ENCODE results near the gene NECTIN1. TPM values are rescaled to one million over a fixed set of nuclear protein-coding genes. Genes with fewer than 3 reads are reported as not detected.

Gene NECTIN1
- total and polyA plus RNA-seq, 9 donors, result 7.9 to 44.3 (median 28.2) TPM

DNA sequence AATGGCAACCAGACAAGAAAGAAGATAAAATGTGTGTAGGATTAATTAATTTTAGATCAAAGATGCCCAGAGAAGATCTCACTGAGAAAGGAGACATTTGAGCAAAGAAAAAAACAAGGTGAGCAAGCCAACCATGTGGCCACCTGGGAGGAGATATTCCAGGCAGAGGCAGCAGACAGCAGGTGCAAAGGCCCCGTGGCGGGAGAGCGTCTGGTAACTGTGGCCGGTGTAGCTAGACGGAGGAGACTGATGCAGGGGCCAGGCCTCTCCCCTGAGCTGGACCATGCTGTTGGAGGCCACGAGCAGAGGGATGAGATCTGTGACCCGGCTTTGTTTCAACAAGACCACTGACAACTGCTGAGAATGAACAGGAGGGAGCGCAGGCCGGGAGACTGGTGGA, 23.6 kb downstream of the NECTIN1 start:
- Histone ChIP-seq H3K36me3 (ENCODE audit: control insufficient read depth, insufficient read depth, low read length) (peaks cover 2% of the 10 kb centered on the region), H3K27ac (ENCODE audit: low read length) (no peak overlapping the region), H3K4me3 (ENCODE audit: low read length) (no peak overlapping the region), H3K27me3 (ENCODE audit: control insufficient read depth, insufficient read depth, low read length) (peaks cover 3% of the 10 kb centered on the region), H3K9me3 (replicated peaks; ENCODE audit: control insufficient read depth, low read depth, low read length) (no peaks in the 10 kb centered on the region), H3K4me1 (ENCODE audit: control insufficient read depth, insufficient read depth, low read length) (peaks cover 41% of the 10 kb centered on the region)
- no peak for DNase-seq
- 81% methylated on average over 9 of the region's 9 CpGs for WGBS (ENCODE audit: insufficient coverage)

DNA sequence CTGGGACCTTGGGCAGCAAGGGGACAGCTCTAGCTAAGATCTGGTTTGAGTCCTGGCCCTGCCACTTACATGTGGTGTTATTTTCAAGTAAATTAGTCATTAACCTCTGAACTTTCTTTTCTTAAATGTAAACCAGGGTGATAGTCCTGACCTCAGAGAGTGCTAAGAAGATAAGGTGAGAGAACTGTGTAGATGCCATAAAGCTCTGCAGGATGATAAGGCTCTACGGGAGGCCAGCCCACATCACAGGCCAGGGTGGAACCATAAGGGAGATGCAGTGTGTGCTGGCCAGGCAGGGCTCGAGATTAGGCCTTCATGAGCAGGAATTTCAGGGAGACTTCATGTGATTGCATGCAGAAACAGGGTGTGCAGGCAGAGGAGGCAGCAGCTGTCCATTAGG, 24.2 kb downstream of the NECTIN1 start:
- Histone ChIP-seq H3K9me3 (replicated peaks; ENCODE audit: control insufficient read depth, low read depth, low read length) (no peaks in the 10 kb centered on the region), H3K27me3 (ENCODE audit: control insufficient read depth, insufficient read depth, low read length) (peaks cover 2% of the 10 kb centered on the region), H3K27ac (ENCODE audit: low read length) (no peak overlapping the region), H3K4me3 (ENCODE audit: low read length) (no peak overlapping the region), H3K4me1 (ENCODE audit: control insufficient read depth, insufficient read depth, low read length) (peaks cover 42% of the 10 kb centered on the region), H3K36me3 (ENCODE audit: control insufficient read depth, insufficient read depth, low read length) (peaks cover 2% of the 10 kb centered on the region)
- DNase-seq, result no peak
- WGBS (ENCODE audit: insufficient coverage), result 83% methylated on average over 1 of the region's 2 CpGs

DNA sequence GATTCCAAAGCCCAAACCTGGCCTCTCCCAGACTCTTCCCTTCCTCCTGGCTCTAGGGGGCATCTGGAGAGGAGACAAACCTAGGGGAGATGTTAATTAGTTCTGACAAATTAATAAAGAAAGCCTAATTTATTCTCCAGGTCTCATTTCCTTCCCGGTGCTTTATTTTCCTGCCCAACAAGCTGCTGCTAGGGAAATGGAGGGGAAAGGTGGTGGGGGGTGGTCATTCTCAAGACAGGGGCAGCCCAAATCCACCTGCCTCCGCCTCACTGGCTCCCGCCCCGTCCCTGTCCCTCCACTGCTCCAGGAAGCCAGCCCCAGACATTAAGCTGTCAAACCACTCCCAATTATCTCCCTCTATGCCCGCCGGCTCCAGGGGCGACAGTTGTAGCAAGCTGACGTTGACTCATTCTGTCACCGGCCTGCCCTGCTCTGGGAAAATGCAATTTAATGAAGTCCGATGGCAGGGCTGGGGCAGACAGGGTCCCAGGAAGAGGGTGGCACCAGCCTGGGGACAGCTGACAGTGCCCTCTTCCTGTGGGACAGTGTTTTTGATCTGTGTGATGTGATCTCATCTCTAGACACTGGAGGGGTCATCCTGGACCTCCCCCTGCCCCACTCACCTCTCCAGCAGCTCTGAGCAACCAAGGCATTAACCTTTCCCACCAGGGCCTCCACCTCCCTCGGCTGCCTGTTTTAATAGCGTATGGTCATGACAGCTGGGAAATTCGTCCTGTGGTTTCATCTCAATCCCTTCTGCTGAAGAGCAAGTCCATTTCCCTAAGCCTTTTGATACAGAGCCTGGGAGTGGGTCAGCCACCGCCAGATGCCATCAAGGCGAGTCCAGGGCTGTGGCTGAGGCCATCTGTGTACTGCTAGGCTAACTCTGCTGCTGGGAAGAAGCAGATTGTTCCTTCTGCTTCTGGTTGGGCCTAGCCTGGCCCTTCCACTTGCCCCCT, 27.1 kb downstream of the NECTIN1 start:
- Histone ChIP-seq H3K4me1 (ENCODE audit: control insufficient read depth, insufficient read depth, low read length) (peaks cover 48% of the 10 kb centered on the region), H3K27ac (ENCODE audit: low read length) (no peak overlapping the region), H3K9me3 (replicated peaks; ENCODE audit: control insufficient read depth, low read depth, low read length) (no peaks in the 10 kb centered on the region), H3K36me3 (ENCODE audit: control insufficient read depth, insufficient read depth, low read length) (peaks cover 2% of the 10 kb centered on the region), H3K4me3 (ENCODE audit: low read length) (no peak overlapping the region), H3K27me3 (ENCODE audit: control insufficient read depth, insufficient read depth, low read length) (no peaks in the 10 kb centered on the region)
- DNase-seq, result no peak
- WGBS (ENCODE audit: insufficient coverage), result 60% methylated on average over 14 of the region's 15 CpGs

DNA sequence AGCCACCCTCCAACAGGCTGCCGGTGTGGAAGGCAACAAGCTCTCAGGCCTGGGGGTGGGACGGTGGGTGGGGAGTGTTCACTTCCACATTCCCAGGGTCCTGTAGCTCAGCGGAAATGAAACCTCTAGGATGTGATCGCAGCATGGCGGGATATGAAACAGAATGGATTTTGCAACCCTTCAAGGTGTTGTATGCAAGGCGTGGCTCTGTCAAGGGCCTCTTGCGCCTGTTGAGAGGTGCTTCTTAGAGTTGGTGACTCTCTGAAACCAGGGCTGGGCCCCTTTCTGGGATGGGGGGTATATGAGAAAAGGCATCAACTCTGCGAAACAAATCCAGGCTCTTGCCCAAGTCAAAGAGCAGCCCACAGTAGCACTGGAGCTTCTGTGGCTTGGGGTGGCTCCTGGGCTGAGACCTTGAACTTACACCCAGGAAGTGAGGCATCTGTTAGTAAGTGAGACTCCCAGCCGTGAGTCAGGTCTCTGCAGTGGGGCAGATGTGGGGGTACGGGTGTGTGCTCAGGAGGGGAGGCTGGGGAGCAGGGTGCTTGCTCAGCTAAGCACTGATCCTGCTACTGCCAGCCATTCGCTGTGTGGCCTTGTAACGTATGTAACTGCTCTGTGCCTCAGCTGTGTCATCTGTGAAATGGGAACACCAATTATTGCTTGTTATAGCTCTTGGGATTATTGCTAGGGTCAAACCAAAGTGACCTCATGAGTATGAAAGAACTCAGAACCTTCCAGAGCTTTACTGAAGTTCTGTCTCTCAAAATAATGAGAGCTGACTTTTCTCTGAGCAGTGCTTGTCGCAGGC, 28.3 kb downstream of the NECTIN1 start:
- no peak for DNase-seq
- Histone ChIP-seq H3K9me3 (replicated peaks; ENCODE audit: control insufficient read depth, low read depth, low read length) (no peaks in the 10 kb centered on the region), H3K36me3 (ENCODE audit: control insufficient read depth, insufficient read depth, low read length) (peaks cover 2% of the 10 kb centered on the region), H3K27me3 (ENCODE audit: control insufficient read depth, insufficient read depth, low read length) (no peaks in the 10 kb centered on the region), H3K4me3 (ENCODE audit: low read length) (no peak overlapping the region), H3K4me1 (ENCODE audit: control insufficient read depth, insufficient read depth, low read length) (peaks cover 47% of the 10 kb centered on the region), H3K27ac (ENCODE audit: low read length) (no peak overlapping the region)
- 85% methylated on average over 11 of the region's 13 CpGs for WGBS (ENCODE audit: insufficient coverage)

DNA sequence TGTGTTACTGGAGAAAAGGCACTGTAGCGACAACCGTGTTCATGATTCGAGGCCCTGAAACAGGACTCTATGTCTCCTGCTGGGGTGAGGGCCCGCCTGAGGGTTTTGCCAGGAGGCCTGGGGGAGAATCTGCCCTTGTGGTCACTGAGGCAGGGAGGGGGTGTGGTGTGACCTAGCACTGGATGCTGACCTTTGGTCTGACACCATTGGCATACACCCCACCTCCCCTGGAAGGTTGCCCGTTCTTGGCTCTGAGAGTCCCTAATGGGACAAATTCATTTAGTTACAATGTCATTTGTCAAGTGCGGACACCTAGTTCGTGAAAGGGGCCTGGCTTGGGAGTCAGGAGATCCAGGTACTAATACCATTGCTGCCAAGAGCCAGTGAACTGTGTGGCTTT, 29.0 kb downstream of the NECTIN1 start:
- 87% methylated on average over 2 of the region's 7 CpGs for WGBS (ENCODE audit: insufficient coverage)
- Histone ChIP-seq H3K36me3 (ENCODE audit: control insufficient read depth, insufficient read depth, low read length) (peaks cover 2% of the 10 kb centered on the region), H3K27me3 (ENCODE audit: control insufficient read depth, insufficient read depth, low read length) (no peaks in the 10 kb centered on the region), H3K4me1 (ENCODE audit: control insufficient read depth, insufficient read depth, low read length) (peaks cover 47% of the 10 kb centered on the region), H3K9me3 (replicated peaks; ENCODE audit: control insufficient read depth, low read depth, low read length) (no peaks in the 10 kb centered on the region), H3K4me3 (ENCODE audit: low read length) (no peak overlapping the region), H3K27ac (ENCODE audit: low read length) (no peak overlapping the region)
- no peak for DNase-seq

DNA sequence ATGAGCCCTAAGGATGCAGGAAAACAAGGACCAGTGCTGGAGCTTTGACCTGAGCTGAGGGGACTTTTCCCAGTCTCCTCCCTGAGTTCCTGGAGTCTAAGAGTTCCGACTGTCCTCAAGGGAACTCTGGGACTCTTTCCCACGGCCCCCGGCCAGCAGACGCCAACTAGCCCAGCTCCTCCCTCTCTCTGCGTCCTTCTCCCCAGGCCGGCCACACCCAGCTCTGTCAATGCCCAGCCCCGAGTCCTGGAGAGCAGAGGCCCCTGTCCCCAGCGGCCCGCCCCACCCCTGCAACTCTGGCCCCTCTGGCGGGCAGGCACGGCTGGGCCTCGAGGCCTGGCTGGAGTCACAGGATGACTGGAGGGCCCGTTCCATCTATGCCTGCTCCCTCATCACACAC, 29.8 kb downstream of the NECTIN1 start:
- no peaks in the 10 kb centered on the region for H3K27me3 ChIP-seq (ENCODE audit: control insufficient read depth, insufficient read depth, low read length)
- peak overlapping the region; percentile 67 for H3K27ac ChIP-seq (ENCODE audit: low read length)
- H3K4me3 ChIP-seq (ENCODE audit: low read length), result no peak overlapping the region
- H3K9me3 ChIP-seq (replicated peaks; ENCODE audit: control insufficient read depth, low read depth, low read length), result no peaks in the 10 kb centered on the region
- peaks cover 55% of the 10 kb centered on the region for H3K4me1 ChIP-seq (ENCODE audit: control insufficient read depth, insufficient read depth, low read length)
- WGBS (ENCODE audit: insufficient coverage), result 18% methylated on average over 7 of the region's 13 CpGs
- peaks cover 2% of the 10 kb centered on the region for H3K36me3 ChIP-seq (ENCODE audit: control insufficient read depth, insufficient read depth, low read length)
- peak; percentile 78 for DNase-seq

DNA sequence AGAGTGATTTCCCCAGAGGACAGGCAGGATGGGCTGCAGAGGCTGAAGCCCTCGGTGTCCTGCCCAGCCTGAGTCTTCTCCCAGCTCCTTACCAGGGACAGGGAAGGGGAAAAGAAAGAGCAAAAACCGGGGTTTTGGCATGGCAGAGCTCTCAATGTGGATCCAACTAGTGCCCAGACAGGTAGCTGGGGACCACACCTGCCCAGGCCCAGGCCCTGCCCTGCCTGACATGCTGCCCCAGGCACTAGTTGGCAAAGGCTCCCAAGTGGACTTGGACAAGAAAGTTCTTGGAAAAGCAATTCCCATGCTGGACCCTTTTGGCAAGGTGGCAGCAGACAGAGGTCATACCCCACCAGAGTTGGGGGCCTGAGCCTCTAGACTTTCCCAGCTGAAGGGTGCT, 31.1 kb downstream of the NECTIN1 start:
- DNase-seq, result no peak
- H3K27ac ChIP-seq (ENCODE audit: low read length), result no peak overlapping the region
- H3K4me1 ChIP-seq (ENCODE audit: control insufficient read depth, insufficient read depth, low read length), result peaks cover 63% of the 10 kb centered on the region
- H3K4me3 ChIP-seq (ENCODE audit: low read length), result no peak overlapping the region
- H3K27me3 ChIP-seq (ENCODE audit: control insufficient read depth, insufficient read depth, low read length), result no peaks in the 10 kb centered on the region
- WGBS (ENCODE audit: insufficient coverage), result 25% methylated on average over 1 of the region's 2 CpGs
- peaks cover 2% of the 10 kb centered on the region for H3K36me3 ChIP-seq (ENCODE audit: control insufficient read depth, insufficient read depth, low read length)
- H3K9me3 ChIP-seq (replicated peaks; ENCODE audit: control insufficient read depth, low read depth, low read length), result no peaks in the 10 kb centered on the region

DNA sequence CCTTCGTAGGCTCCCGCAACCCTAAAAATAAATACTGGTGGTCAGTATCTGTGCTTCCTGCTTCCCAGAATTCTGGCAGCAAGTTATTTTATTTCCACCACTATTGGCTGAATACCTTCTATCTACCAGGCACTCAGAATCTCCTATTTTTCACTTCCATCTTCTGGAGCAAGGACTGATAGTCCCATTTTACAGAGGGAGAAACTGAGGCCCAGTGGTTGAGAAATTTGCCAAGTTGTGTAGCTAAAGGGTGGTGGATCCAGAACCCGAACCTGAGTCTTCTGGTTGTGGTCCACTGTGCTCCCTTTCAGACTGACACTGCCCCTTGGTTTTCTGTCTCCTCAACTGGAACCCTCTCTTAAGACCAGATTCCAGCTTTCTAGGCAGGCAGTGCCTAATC, 31.6 kb downstream of the NECTIN1 start:
- WGBS (ENCODE audit: insufficient coverage), result no CpG with 5 or more reads among the region's 3 CpGs
- peaks cover 2% of the 10 kb centered on the region for H3K36me3 ChIP-seq (ENCODE audit: control insufficient read depth, insufficient read depth, low read length)
- no peak for DNase-seq
- H3K9me3 ChIP-seq (replicated peaks; ENCODE audit: control insufficient read depth, low read depth, low read length), result no peaks in the 10 kb centered on the region
- H3K27ac ChIP-seq (ENCODE audit: low read length), result no peak overlapping the region
- H3K4me3 ChIP-seq (ENCODE audit: low read length), result no peak overlapping the region
- peaks cover 63% of the 10 kb centered on the region for H3K4me1 ChIP-seq (ENCODE audit: control insufficient read depth, insufficient read depth, low read length)
- H3K27me3 ChIP-seq (ENCODE audit: control insufficient read depth, insufficient read depth, low read length), result no peaks in the 10 kb centered on the region

DNA sequence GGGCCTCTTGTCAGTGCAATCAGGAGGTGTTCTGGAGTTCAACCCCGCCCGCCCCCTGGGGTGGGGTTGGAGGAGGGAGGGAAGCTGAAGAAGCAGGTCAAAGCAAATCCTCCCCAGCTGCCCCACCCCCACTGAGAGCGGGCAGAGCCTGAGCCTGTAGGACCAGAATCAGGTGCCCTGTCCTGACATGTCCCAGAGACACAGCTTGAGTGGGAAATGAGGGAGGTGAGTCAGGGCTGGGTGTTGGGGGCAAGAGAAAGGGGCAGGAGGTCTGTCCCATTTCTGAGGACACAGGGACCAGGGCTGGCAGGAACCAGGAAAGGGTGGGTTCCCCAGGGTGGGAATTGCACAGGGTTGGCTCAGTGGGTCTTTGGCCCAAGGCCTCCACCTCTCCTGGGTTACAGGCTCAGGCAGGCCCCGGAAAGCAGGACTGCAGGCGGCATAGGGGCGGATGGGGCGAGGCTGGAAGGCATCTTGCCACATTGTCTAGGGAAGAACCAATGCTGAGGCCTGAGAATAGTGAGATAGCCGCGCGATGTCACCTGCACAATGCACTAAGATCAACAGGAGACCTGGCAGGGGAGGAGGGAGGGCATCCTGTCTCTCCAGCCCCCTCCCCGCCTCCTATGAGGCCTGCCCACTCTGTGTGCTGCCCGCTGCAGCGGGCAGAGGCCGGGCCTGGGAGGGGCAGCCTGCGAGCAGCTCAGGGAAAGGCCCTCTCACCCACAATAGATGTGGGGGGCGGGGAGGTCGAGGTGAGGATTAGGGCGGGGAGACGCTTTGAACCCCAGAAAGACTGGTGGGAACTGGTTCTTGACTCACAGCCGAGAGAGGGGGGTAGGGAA, 32.4 kb downstream of the NECTIN1 start:
- WGBS (ENCODE audit: insufficient coverage), result 84% methylated on average over 4 of the region's 20 CpGs
- Histone ChIP-seq H3K27ac (ENCODE audit: low read length) (no peak overlapping the region), H3K36me3 (ENCODE audit: control insufficient read depth, insufficient read depth, low read length) (peaks cover 2% of the 10 kb centered on the region)

More for the DNA sequence above, 32.4 kb downstream of the NECTIN1 start:
- DNase-seq, result no peak
- no peaks in the 10 kb centered on the region for H3K27me3 ChIP-seq (ENCODE audit: control insufficient read depth, insufficient read depth, low read length)
- H3K9me3 ChIP-seq (replicated peaks; ENCODE audit: control insufficient read depth, low read depth, low read length), result no peaks in the 10 kb centered on the region
- H3K4me3 ChIP-seq (ENCODE audit: low read length), result no peak overlapping the region
- peaks cover 63% of the 10 kb centered on the region for H3K4me1 ChIP-seq (ENCODE audit: control insufficient read depth, insufficient read depth, low read length)

Measured in muscle of leg (tissue), 11 donors.